ENCODE data around the gene SPAST.

Gene SPAST

DNA sequence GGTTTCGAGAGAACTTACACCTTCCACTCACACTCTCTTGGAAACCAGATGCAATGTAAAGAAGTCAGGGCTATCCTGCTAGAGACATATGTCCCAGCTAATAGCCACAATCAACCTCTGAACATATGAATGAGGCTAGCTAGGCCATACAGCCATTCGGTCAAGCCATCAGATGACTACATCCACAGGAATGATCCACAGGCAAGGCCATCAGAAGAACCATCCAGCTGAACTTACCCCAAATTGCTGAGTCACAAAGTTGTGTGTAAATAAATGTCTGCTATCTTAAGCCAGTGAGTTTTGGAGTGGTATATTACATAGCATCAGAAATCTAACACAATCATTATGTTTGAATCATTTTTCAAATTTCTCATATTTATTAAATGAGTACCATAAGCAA lies 5.2 kb upstream of the SPAST start:
- H3K9me3 Mint-ChIP-seq: no peaks in the 10 kb centered on the region
- peak overlapping the region in 1 of 3 experiments; percentile 22 for H3K4me3 Mint-ChIP-seq
- H3K4me1 Mint-ChIP-seq: peaks cover 7% of the 10 kb centered on the region
- no peak overlapping the region for H3K27ac Mint-ChIP-seq
- no peaks in the 10 kb centered on the region for H3K27me3 Mint-ChIP-seq (ENCODE audit: low read depth)
- H3K36me3 Mint-ChIP-seq (ENCODE audit: low read depth): no peaks in the 10 kb centered on the region
- TF ChIP-seq, protein P1, sequence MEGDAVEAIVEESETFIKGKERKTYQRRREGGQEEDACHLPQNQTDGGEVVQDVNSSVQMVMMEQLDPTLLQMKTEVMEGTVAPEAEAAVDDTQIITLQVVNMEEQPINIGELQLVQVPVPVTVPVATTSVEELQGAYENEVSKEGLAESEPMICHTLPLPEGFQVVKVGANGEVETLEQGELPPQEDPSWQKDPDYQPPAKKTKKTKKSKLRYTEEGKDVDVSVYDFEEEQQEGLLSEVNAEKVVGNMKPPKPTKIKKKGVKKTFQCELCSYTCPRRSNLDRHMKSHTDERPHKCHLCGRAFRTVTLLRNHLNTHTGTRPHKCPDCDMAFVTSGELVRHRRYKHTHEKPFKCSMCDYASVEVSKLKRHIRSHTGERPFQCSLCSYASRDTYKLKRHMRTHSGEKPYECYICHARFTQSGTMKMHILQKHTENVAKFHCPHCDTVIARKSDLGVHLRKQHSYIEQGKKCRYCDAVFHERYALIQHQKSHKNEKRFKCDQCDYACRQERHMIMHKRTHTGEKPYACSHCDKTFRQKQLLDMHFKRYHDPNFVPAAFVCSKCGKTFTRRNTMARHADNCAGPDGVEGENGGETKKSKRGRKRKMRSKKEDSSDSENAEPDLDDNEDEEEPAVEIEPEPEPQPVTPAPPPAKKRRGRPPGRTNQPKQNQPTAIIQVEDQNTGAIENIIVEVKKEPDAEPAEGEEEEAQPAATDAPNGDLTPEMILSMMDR (IDR thresholded peaks at IDR 0.05; ENCODE audit: unreplicated experiment in 3 of 3): no peak

DNA sequence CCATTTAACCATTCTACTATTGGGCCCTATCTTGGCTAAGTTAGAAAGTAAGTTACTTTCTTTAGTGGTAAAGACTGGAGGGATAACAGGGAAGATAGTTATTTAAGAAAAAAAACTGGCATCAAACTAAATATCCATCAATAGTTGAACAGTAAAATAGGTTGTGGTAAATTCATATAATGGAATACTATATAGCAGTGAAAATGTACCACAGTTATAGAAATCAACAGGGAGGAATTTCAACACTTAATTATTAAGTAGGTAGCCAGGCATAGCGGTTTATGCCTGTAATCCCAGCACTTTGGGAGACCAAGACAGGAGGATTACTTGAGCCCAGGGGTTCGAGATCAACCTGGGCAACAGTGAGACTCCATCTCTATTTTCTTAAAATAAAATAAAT lies 3.1 kb upstream of the SPAST start:
- no peaks in the 10 kb centered on the region for H3K27me3 Mint-ChIP-seq (ENCODE audit: low read depth)
- no peak overlapping the region for H3K27ac Mint-ChIP-seq
- H3K4me1 Mint-ChIP-seq: peaks cover 8% of the 10 kb centered on the region
- TF ChIP-seq, protein P1 (IDR thresholded peaks at IDR 0.05; ENCODE audit: unreplicated experiment in 3 of 3): no peak
- no peaks in the 10 kb centered on the region for H3K36me3 Mint-ChIP-seq (ENCODE audit: low read depth)
- peak overlapping the region in 1 of 3 experiments; percentile 60 for H3K4me3 Mint-ChIP-seq
- H3K9me3 Mint-ChIP-seq: no peaks in the 10 kb centered on the region

DNA sequence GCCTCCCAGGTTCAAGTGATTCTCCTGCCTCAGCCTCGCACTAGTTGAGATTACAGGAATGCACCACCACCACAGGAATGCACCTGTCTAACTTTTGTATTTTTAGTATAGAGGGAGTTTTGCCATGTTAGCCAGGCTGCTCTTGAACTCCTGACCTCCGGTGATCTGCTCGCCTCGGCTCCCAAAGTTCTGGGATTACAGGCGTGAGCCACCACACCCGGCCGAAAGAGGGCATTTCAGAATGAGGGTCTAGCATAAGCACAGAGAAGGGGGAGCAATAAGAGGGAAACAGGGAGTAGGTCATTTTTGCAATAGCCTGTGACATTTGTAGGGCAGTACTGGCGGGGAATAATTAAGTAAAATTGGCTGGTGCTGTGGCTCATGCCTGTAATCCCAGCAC lies 1.9 kb upstream of the SPAST start:
- peaks cover 14% of the 10 kb centered on the region for H3K4me1 Mint-ChIP-seq
- no peaks in the 10 kb centered on the region for H3K9me3 Mint-ChIP-seq
- no peaks in the 10 kb centered on the region for H3K36me3 Mint-ChIP-seq (ENCODE audit: low read depth)
- TF ChIP-seq, protein P1 (IDR thresholded peaks at IDR 0.05; ENCODE audit: unreplicated experiment in 3 of 3): no peak
- peak overlapping the region; percentile 48 to 99 (median 97) for H3K27ac Mint-ChIP-seq
- no peaks in the 10 kb centered on the region for H3K27me3 Mint-ChIP-seq (ENCODE audit: low read depth)
- H3K4me3 Mint-ChIP-seq: peak overlapping the region; percentile 99 to 100 (median 99)

DNA sequence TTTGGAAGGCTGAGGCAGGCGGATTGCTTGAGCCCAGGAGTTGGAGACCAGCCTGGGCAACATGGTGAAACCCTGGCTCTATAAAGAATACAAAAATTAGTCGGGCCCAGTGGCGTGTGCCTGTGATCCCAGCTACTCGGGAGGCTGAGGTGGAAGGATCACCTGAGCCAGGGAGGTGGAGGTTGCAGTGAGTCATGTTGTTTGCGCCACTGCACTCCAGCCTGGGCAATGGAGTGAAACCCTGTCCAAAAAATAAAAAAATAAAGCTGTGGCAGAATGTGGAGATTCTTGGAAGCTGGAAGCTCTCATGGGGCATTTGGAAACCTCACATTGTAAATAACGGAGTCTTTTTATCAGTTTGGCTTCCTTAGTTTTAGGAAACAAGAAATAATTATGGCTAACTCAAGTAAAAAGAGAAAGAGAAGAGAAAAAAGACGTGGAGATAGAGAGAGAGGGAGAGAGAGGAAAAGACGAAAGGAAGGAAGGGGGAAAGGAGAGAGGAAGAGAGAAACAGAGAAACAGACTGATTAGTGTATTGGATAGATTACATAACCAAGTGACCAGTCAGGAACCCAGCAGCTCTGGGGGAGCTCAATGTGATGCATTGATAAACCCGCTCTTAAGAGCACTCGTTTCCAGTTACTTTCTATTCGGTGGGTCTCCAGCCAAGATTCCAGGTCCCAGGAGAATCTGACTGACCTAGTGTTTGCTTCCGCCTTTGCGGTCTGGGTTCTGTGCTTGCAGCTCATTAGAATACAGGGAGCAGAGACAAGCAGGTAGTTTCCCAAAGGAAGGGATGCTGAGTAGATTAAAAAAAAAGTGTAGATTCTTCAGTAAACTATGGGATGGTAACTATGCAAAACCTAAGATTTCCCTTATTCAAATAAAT lies 1.1 kb upstream of the SPAST start:
- Mint-ChIP-seq H3K9me3 (no peaks in the 10 kb centered on the region), H3K36me3 (ENCODE audit: low read depth) (no peaks in the 10 kb centered on the region), H3K4me1 (peaks cover 14% of the 10 kb centered on the region), H3K4me3 (peak overlapping the region; percentile 99 to 100 (median 99)), H3K27me3 (ENCODE audit: low read depth) (no peaks in the 10 kb centered on the region), H3K27ac (peak overlapping the region; percentile 97 to 100 (median 99))
- TF ChIP-seq, protein P1 (IDR thresholded peaks at IDR 0.05; ENCODE audit: unreplicated experiment in 3 of 3): no peak

DNA sequence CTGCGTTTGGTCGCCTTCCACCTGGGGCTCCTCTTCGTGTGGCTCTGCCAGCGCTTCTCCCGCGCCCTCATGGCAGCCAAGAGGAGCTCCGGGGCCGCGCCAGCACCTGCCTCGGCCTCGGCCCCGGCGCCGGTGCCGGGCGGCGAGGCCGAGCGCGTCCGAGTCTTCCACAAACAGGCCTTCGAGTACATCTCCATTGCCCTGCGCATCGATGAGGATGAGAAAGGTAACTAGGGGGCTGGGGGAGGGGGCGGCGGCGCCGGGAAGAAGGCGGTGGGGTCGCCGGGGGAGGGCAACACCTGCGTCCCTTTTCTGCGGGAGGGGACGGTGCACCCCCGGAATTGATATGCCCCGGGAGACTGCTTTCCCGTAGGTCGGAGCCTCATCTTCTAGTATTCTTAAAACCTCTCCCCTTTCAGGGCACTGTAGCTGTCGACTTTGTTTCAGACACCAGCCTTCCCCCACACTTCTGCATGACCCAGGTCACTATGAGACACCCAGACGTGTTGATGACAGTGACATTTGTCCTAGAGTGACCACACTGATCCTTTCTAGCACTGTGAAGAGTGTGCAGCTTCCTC lies 755 bp downstream of the SPAST start:
- H3K4me1 Mint-ChIP-seq: peaks cover 14% of the 10 kb centered on the region
- H3K27ac Mint-ChIP-seq: peak overlapping the region; percentile 84 to 99 (median 99)
- no peaks in the 10 kb centered on the region for H3K9me3 Mint-ChIP-seq
- no peaks in the 10 kb centered on the region for H3K36me3 Mint-ChIP-seq (ENCODE audit: low read depth)
- H3K4me3 Mint-ChIP-seq: peak overlapping the region; percentile 99 to 100 (median 99)
- TF ChIP-seq, protein P1 (IDR thresholded peaks at IDR 0.05; ENCODE audit: unreplicated experiment in 3 of 3): no peak
- H3K27me3 Mint-ChIP-seq (ENCODE audit: low read depth): no peaks in the 10 kb centered on the region
